SU-DHL-6 (cell line): ENCODE measurements around the gene RNF121.

Experiments used
- H2AFZ ChIP-seq: fragments of 200-600 bp; sonication (generic); 2 replicates; pipeline ENCODE4 v1.6.1; 2014; ENCODE audit warnings: low read depth, mild to moderate bottlenecking, moderate library complexity, mixed read lengths, antibody characterized with exemption, low read length; ENCODE audit not compliant: severe bottlenecking
- H3F3A ChIP-seq: fragments of 200-600 bp; shearing (Covaris generic); 2 replicates; pipeline ENCODE4 v1.6.0; 2016; ENCODE audit warnings: antibody characterized with exemption, mild to moderate bottlenecking; ENCODE audit not compliant: insufficient read depth
- H3K27ac ChIP-seq: fragments of 200-600 bp; sonication (generic); 2 replicates; pipeline ENCODE4 v1.5.1; 2016; ENCODE audit warnings: low read depth, mild to moderate bottlenecking, low read length, moderate library complexity, mixed read lengths
- H3K27me3 ChIP-seq: fragments of 200-600 bp; sonication (generic), shearing (Covaris generic); 2 replicates; pipeline ENCODE4 v1.6.0; 2014; ENCODE audit warnings: mild to moderate bottlenecking, low read length
- H3K36me3 ChIP-seq: fragments of 200-600 bp; sonication (generic); 2 replicates; pipeline ENCODE4 v1.6.1; 2014; ENCODE audit warnings: mild to moderate bottlenecking, low read length, mixed read lengths
- H3K4me2 ChIP-seq: fragments of 300-600, 200-600 bp; shearing (Covaris generic), sonication (generic); 2 replicates; pipeline ENCODE4 v1.6.0; 2014; ENCODE audit warnings: low read length, low read depth, mild to moderate bottlenecking; ENCODE audit not compliant: poor library complexity, severe bottlenecking
- H3K4me3 ChIP-seq: fragments of 200-600 bp; sonication (generic); 2 replicates; pipeline ENCODE4 v1.5.1; 2014; ENCODE audit warnings: antibody characterized with exemption, low read length, mild to moderate bottlenecking, mixed read lengths; ENCODE audit not compliant: insufficient read depth, poor library complexity, severe bottlenecking
- H3K79me2 ChIP-seq: fragments of 200-600 bp; sonication (generic); 2 replicates; pipeline ENCODE4 v1.6.1; 2014; ENCODE audit warnings: mild to moderate bottlenecking, low read length, moderate library complexity; ENCODE audit not compliant: insufficient read depth
- H3K9ac ChIP-seq: fragments of 200-600 bp; sonication (generic); 2 replicates; pipeline ENCODE4 v1.7.0; 2014; ENCODE audit warnings: mild to moderate bottlenecking, low read length
- H3K9me2 ChIP-seq: fragments of 200-600 bp; sonication (generic); replicated peaks from 2 replicates; pipeline ENCODE4 v1.6.1; 2014; ENCODE audit warnings: low read length; ENCODE audit not compliant: insufficient read depth
- H3K9me3 ChIP-seq: fragments of 200-600 bp; sonication (generic); 2 replicates; pipeline ENCODE4 v1.6.1; 2014; ENCODE audit warnings: low read length, mixed read lengths; ENCODE audit not compliant: insufficient read depth
- H4K20me1 ChIP-seq: fragments of 200-600 bp; sonication (generic); 2 replicates; pipeline ENCODE4 v1.6.1; 2014; ENCODE audit warnings: low read depth, mild to moderate bottlenecking, antibody characterized with exemption, low read length, moderate library complexity, mixed read lengths
- CTCF ChIP-seq: fragments of 200-600 bp; sonication (generic); IDR thresholded peaks from one replicate; pipeline ENCODE4 v1.5.1; 2017; ENCODE audit warnings: antibody characterized with exemption, mild to moderate bottlenecking, low read length, moderate library complexity; ENCODE audit not compliant: insufficient read depth, poor library complexity, severe bottlenecking
- EZH2phosphoT487 ChIP-seq: fragments of 200-600 bp; sonication (generic), shearing (Covaris generic); conservative IDR thresholded peaks from 2 replicates; pipeline ENCODE4 v1.6.1; 2018; ENCODE audit warnings: mild to moderate bottlenecking, antibody characterized with exemption, low read length, moderate library complexity, mixed read lengths

RNF121 gene

GRCh38 chr11:71935338-71935925 is 6.6 kb downstream of the RNF121 start:
- Histone ChIP-seq H2AFZ (no peak overlapping the region), H3K27me3 (no peaks in the 10 kb centered on the region), H3K4me2 (no peak overlapping the region), H3K9ac (no peak overlapping the region), H3K9me2 (no peaks in the 10 kb centered on the region), H3K27ac (no peak overlapping the region), H3K4me3 (no peak overlapping the region), H3K36me3 (no peaks in the 10 kb centered on the region), H3K79me2 (peaks cover 57% of the 10 kb centered on the region), H3F3A (no peaks in the 10 kb centered on the region), H3K9me3 (no peaks in the 10 kb centered on the region), H4K20me1 (no peaks in the 10 kb centered on the region)
- TF ChIP-seq EZH2phosphoT487 (no peak), CTCF (no peak)

GRCh38 chr11:71936825-71937224 is 8.0 kb downstream of the RNF121 start:
- no peaks in the 10 kb centered on the region for H4K20me1 ChIP-seq
- TF ChIP-seq EZH2phosphoT487, result no peak
- TF ChIP-seq CTCF, result no peak
- no peaks in the 10 kb centered on the region for H3K9me2 ChIP-seq
- H2AFZ ChIP-seq, result no peak overlapping the region
- no peaks in the 10 kb centered on the region for H3K36me3 ChIP-seq
- H3K4me2 ChIP-seq, result no peak overlapping the region
- no peak overlapping the region for H3K9ac ChIP-seq
- H3K27ac ChIP-seq, result no peak overlapping the region
- no peak overlapping the region for H3K4me3 ChIP-seq
- peaks cover 54% of the 10 kb centered on the region for H3K79me2 ChIP-seq
- no peaks in the 10 kb centered on the region for H3K9me3 ChIP-seq
- no peaks in the 10 kb centered on the region for H3F3A ChIP-seq
- H3K27me3 ChIP-seq, result no peaks in the 10 kb centered on the region

DNA sequence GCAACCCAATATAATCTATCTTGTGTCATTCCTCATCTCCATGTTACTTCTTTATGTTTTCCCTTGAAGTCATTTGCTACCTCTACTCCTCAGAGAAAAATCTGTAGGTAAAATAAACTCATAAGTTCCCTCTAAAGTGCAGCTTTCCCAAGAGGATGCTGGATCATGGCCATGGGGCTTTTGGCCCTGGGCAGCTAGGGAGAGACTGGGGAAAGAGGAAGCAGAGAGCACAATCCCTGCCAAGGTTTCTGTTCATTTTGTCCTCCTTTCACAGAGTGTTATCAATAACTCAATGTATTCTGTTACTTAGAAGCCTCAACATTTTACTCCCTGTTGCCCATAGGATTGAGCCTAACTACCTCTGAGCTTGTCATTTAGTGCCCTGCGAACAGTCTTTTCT is 9.0 kb downstream of the RNF121 start:
- no peaks in the 10 kb centered on the region for H3K9me2 ChIP-seq
- H3F3A ChIP-seq, result no peaks in the 10 kb centered on the region
- TF ChIP-seq CTCF (no peak), EZH2phosphoT487 (no peak)
- no peaks in the 10 kb centered on the region for H3K9me3 ChIP-seq
- no peaks in the 10 kb centered on the region for H3K27me3 ChIP-seq
- no peak overlapping the region for H3K27ac ChIP-seq
- no peak overlapping the region for H3K4me3 ChIP-seq
- H3K79me2 ChIP-seq, result peaks cover 44% of the 10 kb centered on the region
- no peak overlapping the region for H2AFZ ChIP-seq
- no peaks in the 10 kb centered on the region for H4K20me1 ChIP-seq
- H3K9ac ChIP-seq, result no peak overlapping the region
- H3K4me2 ChIP-seq, result no peak overlapping the region
- no peaks in the 10 kb centered on the region for H3K36me3 ChIP-seq
